Measurements from ENCODE around the gene CACNG3.
"Not testable (repeated sequence)": the region's sequence is repeated elsewhere in the genome, so short reads cannot be mapped to it uniquely, and the experiment has no call there.

Gene CACNG3

GRCh38 chr16:24337013-24337412, 80.9 kb downstream of the CACNG3 start:
- DNase-seq, result no peak

- DNase-seq, result not testable (repeated sequence)
Measured at GRCh38 chr16:24343829-24344228, 87.7 kb downstream of the CACNG3 start.

- no peak for DNase-seq
Measured at GRCh38 chr16:24344784-24345183, 88.6 kb downstream of the CACNG3 start.

GRCh38 chr16:24345704-24346103, 89.6 kb downstream of the CACNG3 start:
- DNase-seq, result no peak

DNA sequence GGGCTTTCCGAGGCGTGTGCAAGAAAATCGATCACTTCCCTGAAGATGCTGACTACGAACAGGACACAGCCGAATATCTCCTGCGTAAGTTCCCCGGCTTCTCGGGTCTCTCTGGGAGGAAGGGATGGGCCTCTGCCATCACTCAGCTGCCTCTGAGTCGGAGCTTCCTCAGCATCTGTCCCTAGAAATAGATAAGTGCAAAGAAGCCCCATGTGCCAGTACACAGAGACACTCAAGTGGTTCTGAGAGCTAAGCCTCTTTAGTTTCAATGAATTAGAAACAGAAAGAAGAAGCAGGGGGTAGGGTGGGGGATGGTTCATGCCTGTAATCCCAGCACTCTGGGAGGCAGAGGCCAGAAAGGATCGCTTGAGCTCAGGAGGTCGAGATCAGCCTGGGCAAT, 90.6 kb downstream of the CACNG3 start:
- DNase-seq, result no peak

GRCh38 chr16:24347556-24347955, 91.4 kb downstream of the CACNG3 start:
- DNase-seq, result no peak

GRCh38 chr16:24348545-24349290, 92.6 kb downstream of the CACNG3 start:
- DNase-seq, result no peak

DNA sequence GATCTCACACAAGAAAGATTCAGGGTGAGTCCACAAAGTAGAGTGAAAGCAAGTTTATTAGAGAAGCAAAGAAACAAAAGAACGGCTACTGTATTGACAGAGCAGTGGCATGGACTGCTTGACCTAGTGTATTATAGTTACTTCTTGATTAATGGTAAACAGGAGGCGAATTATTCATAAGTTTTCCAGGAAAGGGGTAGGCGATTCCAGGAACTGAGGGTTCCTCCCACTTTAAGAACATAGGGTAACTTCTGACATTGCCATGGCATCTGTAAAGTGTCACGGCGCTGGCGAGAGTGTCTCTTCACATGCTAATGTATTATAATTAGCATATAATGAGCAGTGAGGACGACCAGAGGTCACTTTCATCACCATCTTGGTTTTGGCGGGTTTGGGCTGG, 93.2 kb downstream of the CACNG3 start:
- DNase-seq, result no peak

- no peak for DNase-seq
Measured at GRCh38 chr16:24352746-24353145, 96.6 kb downstream of the CACNG3 start.

DNA sequence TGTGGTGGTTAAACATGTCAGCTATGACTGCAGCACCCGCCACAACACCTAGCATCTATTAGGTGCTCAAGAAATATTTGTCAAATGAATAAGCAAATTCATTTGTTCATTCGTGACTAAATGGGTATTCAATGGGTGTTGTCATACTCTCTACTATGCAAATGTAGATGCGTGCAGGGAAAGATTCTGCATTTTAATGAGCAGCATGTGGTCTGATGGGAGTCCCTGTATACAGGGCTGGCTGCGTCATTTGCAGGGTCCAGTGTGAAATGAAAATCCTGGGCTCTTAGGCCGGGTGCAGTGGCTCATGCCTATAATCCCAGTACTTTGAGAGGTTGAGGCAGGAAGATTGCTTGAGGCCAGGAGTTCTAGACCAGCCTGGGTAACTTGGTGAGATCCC, 97.5 kb downstream of the CACNG3 start:
- DNase-seq, result no peak

GRCh38 chr16:24357511-24357910, 101.4 kb downstream of the CACNG3 start:
- DNase-seq, result no peak

DNA sequence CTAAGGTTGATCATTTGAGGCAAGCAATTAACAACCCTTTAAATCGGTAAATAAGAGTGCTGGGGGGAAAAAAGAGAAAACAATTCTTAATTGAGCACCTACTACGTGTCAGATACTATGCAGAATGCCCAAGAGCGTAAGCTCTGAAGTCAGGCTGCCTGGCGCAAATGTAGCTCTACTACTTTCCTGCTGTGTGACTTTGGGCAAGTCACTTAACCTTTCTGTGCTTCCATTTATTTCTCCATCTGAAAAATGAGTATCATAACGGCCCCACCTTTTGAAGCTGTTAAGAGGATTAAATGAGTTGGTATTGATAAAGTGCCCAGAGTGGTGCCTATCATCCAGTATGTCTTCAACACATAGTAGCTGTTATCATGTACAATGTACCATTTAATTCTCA, 102.0 kb downstream of the CACNG3 start:
- no peak for DNase-seq

DNA sequence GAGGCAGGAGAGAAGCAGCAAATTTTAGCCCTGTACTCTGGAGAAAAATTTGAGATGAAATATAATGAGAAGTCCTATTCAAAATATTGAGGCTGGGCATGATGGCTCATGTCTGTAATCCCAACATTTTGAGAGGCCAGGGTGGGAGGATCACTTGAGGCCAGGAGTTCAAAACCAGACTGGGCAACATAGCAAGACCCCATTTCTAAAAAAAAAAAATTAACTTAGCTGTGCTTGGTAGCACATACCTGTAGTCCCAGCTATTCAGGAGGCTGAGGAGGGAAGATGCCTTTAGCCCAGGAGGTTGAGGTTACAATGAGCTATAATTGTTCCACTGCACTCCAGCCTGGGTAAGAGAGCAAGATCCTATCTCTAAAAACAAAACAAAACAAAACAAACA, 103.4 kb downstream of the CACNG3 start:
- DNase-seq, result no peak

DNA sequence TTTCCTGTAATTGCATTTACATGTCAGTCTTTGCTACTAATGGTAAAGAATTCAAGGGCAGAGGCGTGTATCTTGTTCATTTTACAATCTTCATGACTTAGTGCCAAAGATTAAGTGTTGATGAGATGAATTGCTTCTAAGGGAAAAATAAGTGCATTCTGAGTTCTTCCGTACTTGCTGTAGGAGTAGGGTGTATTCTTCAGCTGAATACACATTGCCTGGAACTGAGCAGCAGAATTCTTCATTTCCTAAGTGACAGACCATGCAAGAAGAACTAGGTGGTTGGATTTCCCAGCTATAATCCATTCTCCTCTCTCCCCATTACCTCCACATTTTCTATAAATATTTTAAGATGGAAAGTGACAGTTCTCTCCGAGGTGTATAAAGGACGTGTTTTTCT, 104.8 kb downstream of the CACNG3 start:
- no peak for DNase-seq

GRCh38 chr16:24364596-24364995, 108.5 kb downstream of the CACNG3 start:
- no peak for DNase-seq

- DNase-seq, result no peak
Measured at GRCh38 chr16:24367186-24367710, 111.1 kb downstream of the CACNG3 start.

- no peak for DNase-seq
Measured at GRCh38 chr16:24372824-24373223, 116.7 kb downstream of the CACNG3 start.

DNA sequence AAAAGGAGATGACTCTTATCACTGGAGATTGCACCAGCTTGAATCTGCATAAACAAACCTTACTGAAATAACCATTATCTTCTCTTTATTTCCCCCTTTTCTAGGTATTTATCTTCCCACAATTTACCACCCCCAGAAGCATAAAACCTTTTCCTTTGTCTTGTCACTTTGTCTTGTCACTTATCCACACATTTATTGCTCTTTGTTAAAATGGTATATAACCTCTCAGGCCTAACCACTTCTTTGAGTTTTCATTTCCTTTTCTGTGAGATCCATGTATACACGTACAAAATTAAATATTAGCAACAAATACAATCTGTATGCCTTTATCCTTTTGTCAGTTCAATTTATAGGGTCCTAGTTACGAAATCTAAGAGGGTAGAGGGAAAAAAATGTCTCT, 122.9 kb downstream of the CACNG3 start:
- DNase-seq, result no peak

GRCh38 chr16:24381470-24382118, 125.5 kb downstream of the CACNG3 start:
- DNase-seq, result no peak

DNA sequence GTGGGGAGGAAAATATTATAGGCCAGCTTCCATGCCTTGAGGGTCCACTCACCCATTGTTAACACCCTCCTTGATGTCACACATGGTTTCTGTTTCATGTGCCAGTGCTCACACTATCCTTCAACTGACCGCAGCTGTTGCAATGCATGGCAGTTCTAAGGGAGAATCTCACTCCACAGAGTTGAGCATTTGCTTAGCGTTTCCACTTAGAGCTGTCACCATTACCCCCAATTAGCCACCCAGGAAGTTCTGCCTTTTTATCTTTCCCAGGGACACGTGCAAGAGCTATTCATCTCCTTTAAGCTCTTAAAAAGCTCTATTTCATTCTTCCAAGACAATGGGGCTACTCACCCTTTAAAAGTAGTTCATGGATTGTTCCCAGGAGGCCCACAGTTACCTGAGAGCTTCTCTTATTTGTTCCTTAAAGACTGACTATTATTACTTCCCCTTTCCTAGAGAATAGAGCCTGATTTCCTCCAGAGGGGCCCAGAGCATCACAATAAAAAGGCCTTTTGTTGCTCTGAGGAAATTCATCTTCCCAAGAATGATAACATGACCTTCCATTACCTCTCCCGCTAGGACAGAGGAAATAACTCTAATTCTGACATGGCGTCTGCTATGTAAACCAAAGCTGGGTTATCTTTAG, 126.8 kb downstream of the CACNG3 start:
- DNase-seq, result no peak

DNA sequence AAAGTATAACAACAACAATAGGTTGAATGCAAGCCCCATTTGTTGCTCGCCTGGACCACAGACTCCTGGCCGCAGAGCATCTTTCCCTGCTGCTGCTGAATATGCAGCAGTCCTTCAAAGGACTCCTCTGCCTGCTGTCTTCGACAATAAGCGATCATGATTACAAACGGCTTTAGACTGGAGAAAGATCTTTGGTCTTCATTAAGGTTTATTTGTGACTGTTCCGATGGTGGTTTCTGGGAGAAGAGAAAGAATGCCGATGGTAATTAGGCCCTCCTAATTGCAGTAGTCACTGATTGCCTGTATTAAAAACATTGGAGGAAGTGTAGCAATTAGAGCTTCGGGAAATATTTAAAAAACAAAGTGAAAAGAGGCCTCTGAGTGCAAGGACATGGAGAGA, 138.2 kb downstream of the CACNG3 start:
- DNase-seq, result no peak

DNA sequence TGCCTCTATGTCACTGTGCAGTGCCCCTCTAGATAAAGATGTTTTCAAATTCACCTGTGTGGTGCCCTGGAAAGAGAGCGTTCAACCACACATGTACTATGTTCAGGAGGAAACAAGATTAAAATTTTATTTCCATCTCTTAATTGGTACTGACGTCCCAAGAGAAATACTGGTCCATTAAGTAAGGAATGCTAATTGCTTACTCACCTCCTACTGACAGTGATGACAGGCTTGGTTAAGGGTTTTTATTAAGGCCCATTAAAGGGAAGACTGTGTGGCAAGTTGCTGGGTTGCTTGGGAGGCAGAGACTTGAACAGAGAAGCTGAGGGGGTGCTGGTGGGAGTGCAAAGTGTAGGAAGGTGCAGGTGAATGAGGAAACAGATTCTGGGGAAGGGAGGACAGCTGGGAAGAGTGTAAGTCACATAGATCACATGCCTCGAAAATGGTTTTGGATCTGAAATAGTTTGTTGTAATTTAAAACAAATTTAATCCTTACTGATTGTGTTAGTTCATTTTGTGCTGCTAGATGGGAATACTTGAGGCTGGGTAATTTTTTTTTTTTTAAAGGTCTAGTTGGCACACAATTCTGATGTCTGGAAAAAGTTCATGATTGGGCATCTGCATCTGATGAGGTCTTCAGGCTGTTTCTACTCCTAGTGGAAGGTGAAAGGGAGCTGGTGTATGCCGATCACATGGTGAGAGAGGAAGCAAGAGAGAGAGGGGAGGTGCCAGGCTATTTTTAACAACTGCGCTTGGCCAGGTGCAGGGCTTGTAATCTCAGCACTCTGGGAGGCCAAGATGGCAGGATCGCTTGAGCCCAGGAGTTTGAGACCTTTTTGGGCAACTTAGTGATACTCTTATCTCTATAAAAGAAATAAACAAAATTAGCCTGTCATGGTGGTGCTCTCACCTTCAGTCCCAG, 140.5 kb downstream of the CACNG3 start:
- no peak for DNase-seq

- no peak for DNase-seq
Measured at GRCh38 chr16:24409045-24409444, 152.9 kb downstream of the CACNG3 start.
